ENCODE measurements around the gene RBM44.
"Not testable (repeated sequence)": the region's sequence is repeated elsewhere in the genome, so short reads cannot be mapped to it uniquely, and the experiment has no call there.

RBM44 gene

GRCh38 chr2:237774811-237775553 lies 23.6 kb upstream of the RBM44 start:
- FAIRE-seq (peak; percentile 38), DNase-seq (ENCODE audit: insufficient read length, low spot score) (peak; percentile 58)

DNA sequence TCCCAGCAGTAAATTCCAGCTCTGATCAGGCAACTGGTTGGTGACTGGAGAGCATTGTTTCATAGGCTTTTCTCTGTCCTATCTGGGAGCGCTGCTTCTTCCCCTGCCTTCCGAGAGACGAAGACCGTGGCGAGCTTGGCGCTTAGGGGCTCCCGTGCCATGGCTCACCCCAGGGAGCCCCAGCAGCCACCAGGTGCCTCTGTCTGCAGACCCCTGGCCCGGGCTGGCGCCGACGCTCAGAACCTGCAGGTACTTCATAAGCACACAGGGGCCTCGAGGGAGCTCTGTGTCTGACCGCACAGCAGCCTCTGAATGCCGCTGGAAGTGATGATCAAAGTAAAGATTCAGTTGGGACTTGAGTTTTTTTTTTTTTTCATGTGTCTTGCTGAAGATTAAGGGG lies 19.1 kb upstream of the RBM44 start:
- FAIRE-seq, result no peak
- DNase-seq (ENCODE audit: insufficient read length, low spot score), result no peak

DNA sequence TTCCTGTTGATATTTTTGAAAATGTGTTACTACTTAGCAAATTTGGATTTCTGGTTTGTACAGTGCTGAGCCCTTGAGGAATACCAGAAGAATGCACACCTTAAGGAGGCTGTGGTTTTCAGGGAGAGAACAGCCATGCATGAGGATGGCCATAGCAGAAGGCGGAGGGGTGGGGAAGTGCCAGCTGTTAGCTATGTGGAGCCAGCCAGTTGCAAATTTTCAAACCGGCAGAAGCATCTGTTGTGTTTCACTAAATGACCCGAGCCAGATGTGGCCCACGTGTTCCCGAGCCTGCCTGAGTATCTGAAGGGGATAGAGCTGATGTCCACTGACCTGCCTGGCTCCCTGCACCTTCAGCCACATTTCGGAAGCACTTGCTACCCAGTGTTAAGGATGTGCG lies 16.4 kb upstream of the RBM44 start:
- DNase-seq (ENCODE audit: insufficient read length, low spot score) (no peak), FAIRE-seq (no peak)

- not testable (repeated sequence) for DNase-seq (ENCODE audit: insufficient read length, low spot score); FAIRE-seq
Observed at GRCh38 chr2:237783678-237784077, 14.9 kb upstream of the RBM44 start.

DNA sequence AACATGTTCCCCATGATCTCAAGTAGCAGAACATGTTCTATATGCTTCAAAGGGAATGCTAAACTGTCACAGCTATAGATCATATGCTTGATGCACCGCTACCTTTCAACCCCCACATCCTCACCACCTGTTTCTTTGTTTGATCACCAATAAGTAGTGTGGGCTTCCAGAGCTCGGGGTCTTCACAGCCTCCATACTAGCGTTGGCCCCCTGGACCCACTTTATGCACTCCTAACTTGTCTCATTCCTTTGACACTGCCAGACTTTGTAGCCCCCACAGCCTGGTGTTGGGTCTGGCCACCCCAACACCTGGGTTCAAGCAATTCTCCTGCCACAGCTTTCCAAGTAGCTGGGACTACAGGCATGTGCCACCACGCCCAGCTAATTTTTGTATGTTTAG lies 11.6 kb upstream of the RBM44 start:
- no peak for DNase-seq (ENCODE audit: insufficient read length, low spot score)
- FAIRE-seq, result no peak

DNA sequence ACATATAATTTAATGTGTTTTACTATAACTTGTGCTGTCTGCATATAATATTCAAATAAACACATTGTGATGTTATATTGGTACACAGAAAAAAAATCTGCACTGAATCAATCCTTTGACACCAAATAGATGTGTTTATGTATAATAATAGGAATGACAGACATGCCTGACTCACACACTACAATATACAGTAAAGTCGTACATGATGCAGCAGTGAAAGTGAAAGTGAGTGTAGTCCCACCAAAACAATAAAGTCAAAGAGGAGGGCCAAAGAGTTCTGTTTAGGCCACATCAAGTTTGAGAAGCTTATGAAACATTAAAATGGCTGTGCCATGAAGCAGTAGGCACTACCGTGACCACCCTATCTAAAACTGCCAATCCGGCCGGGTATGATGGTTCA lies 8.2 kb upstream of the RBM44 start:
- DNase-seq (ENCODE audit: insufficient read length, low spot score) (peak; percentile 23), FAIRE-seq (no peak)

- FAIRE-seq, result no peak
- DNase-seq (ENCODE audit: insufficient read length, low spot score), result peak; percentile 10
Observed at GRCh38 chr2:237791977-237792727, 6.4 kb upstream of the RBM44 start.

DNA sequence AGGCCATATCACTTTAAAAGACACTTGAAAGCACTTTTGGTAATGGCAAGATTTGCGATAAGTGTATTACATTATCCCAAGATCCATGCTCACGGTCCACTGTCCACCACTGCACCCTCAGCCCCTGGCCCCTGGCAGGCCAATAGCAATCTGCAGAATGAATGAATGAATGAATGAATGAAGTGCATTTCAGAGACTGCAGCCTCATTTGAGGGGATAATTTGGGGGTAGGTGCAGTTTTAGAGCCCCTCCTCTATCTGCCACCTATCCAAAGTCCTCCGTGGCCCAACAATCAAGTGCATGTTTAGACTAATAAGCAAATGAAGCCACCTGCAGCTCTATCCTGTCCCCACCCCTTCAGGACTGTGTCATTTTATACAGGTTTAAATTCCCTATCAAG lies 1.3 kb upstream of the RBM44 start:
- DNase-seq (ENCODE audit: insufficient read length, low spot score), result no peak
- FAIRE-seq, result no peak

DNA sequence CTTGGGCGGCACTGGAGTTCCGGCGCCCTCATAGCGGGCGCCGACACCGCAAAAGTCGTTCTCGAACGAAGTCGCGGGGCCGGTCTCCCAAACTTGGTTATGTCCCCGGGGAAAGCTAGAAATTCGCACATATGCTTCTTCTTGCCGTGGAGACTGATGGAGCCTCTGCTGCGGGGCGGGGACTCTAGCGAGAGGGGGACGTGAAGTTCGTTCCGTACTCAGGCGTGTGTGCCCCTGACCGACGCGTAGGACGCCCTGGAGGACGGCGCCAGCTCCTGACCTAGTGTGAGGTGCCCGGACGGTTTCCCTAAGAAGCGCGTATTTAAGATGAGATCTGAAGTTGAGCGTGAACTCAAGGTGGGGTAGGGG lies 465 bp downstream of the RBM44 start:
- FAIRE-seq, result no peak
- no peak for DNase-seq (ENCODE audit: insufficient read length, low spot score)

GRCh38 chr2:237801466-237801865 lies 2.9 kb downstream of the RBM44 start:
- DNase-seq (ENCODE audit: insufficient read length, low spot score) (no peak), FAIRE-seq (no peak)

DNA sequence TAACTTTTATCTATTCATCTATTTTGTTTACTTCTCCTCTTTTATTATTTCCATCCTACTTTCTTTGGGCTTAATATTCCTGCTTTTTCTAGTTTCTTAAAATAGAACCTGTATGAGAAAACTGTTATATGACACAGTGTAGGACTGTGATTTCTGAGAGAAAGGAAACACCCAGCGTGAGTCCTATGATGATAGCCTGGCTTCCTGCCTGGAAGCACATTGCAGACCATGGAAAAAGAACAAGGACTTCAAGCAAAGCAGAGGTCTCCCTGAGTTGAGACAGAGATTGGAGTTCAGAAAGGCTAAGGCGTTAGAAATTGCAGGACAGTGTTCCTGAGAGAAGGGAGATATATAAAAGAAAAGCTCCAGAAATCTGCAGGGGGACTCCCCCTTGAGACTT lies 7.8 kb downstream of the RBM44 start:
- DNase-seq (ENCODE audit: insufficient read length, low spot score), result no peak
- FAIRE-seq, result no peak

DNA sequence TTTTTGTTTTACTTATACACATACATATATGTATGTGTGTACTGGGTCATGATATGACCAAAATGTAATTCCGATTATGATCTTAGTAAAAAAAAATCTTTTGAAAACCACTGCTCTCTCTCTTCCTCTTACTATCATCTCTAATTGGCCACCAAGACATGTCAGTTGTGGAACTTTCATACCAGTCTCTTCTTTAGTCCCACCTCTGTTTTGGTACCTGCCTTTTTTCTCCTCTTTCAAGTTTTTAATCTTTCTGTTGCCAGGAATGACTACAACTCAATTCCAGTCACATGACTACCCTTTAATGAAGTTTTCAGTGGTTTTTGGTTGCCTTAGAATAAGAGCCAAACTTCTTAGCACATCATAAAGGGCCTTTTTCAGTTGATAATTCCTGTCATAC lies 17.1 kb downstream of the RBM44 start:
- FAIRE-seq (no peak), DNase-seq (ENCODE audit: insufficient read length, low spot score) (no peak)

GRCh38 chr2:237816531-237816930 lies 18.0 kb downstream of the RBM44 start:
- FAIRE-seq (no peak), DNase-seq (ENCODE audit: insufficient read length, low spot score) (no peak)

DNA sequence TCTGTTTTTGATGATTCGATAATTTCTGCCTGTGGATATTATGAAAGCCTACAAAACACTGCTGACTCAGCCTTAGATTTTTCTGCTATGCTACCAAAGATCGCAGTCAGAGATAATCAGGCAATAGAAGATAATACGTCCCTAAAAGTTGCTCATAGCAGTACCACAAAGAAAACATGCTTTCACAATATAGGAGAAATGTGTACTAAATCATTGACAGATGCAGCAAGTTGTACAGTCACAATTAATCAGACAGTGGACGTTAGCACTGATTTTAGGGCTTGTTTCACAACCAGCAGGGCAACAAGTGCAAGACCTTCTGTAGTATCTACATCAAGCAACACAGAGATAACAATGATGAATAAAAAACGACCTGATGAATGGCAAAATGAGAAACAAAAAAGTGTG lies 19.5 kb downstream of the RBM44 start:
- DNase-seq (ENCODE audit: insufficient read length, low spot score) (peak; percentile 14), FAIRE-seq (peak; percentile 46)

DNA sequence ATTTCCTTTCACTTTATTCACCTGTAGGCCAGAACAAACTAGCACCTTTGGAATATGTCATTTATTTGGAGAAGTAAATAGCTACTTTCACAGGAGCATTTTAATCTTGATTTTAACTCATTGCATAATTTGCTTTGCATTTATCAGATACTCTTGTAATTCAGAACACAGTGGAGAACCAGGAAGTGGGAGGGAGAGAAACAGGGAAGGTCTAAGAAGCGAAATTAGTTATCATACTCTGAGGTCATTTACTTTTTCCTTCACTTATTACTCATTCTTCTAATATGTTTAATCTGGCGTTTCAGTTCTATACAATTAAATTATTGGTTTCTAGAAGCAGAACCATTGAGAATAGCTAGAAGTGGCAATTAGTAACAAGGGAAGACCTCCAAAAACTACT lies 20.7 kb downstream of the RBM44 start:
- DNase-seq (ENCODE audit: insufficient read length, low spot score), result no peak
- no peak for FAIRE-seq

DNA sequence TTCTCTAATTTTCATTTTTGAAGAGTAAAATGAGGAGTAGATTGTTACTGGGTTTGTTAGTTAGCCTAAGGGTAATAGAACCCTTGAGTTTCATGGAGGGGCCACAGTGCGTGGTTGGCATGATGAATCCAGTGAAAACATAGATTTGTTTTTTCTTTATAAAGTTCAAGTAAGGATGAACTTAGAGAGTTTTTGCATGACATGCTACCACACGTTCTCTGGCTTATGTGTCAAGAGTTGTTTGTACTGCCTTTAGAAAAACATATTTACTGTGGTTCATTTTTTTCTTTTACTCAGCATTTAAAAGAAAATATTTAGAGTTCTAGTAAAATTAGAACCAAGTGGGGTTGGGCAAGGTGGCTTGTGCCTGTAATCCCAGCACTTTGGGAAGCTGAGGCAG lies 21.8 kb downstream of the RBM44 start:
- FAIRE-seq, result no peak

GRCh38 chr2:237823544-237823943 lies 25.0 kb downstream of the RBM44 start:
- DNase-seq (ENCODE audit: insufficient read length, low spot score), result no peak
- FAIRE-seq, result no peak

More for the DNA sequence above, 21.8 kb downstream of the RBM44 start:
- no peak for DNase-seq (ENCODE audit: insufficient read length, low spot score)

DNA sequence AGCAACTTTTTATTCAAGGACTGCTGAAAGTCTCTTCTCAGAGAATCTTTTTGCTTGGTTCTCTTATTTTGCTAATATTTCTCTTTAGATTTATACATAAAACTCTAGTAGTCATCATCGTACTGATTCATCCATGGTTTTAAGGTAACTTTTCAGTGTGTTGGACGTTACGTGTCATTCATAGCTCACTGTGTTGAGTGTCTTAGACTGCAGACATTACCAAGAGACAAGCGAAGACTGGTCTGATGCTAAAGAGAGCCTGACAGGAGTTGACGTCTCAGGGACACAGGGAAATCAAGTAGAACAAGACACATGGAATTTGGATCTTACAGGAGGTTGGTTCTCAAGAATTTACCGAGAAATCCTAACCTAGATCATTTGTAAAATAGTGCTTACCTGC lies 25.5 kb downstream of the RBM44 start:
- FAIRE-seq (no peak), DNase-seq (ENCODE audit: insufficient read length, low spot score) (no peak)

- FAIRE-seq (no peak), DNase-seq (ENCODE audit: insufficient read length, low spot score) (no peak)
Observed at GRCh38 chr2:237827421-237827987, 28.9 kb downstream of the RBM44 start.

- no peak for FAIRE-seq
- DNase-seq (ENCODE audit: insufficient read length, low spot score), result no peak
Observed at GRCh38 chr2:237830522-237830921, 31.9 kb downstream of the RBM44 start.

GRCh38 chr2:237833546-237833945 lies 35.0 kb downstream of the RBM44 start:
- DNase-seq (ENCODE audit: insufficient read length, low spot score) (no peak), FAIRE-seq (no peak)

- FAIRE-seq (no peak), DNase-seq (ENCODE audit: insufficient read length, low spot score) (no peak)
Observed at GRCh38 chr2:237835372-237835771, 36.8 kb downstream of the RBM44 start.
